ENCODE measurements around the gene RAB4A. TPM values are rescaled to one million over a fixed set of nuclear protein-coding genes. Genes with fewer than 3 reads are reported as not detected.
A peak's percentile ranks its signal among the peaks of the same experiment; 100 is the strongest.

Gene RAB4A
- total and polyA plus RNA-seq, 2 of the 13 experiments (the other 11 are each of a cell fraction or from before 2014, with no cell fraction given), result 56.0 to 80.1 TPM

- TF ChIP-seq ZBTB42 (CRISPR knock-in tag; IDR thresholded peaks at IDR 0.05) (0 out of 2 replicates have a peak, but pooled peaks have one; percentile 35), ZNF441 (CRISPR knock-in tag; IDR thresholded peaks at IDR 0.05; ENCODE audit: borderline replicate concordance) (peak; percentile 78; the same call in 1 of the 2 replicates), PCBP2 (optimal IDR thresholded peaks at IDR 0.05; ENCODE audit: low read depth, low read length, poor library complexity, severe bottlenecking) (no peak), SP1 (IDR thresholded peaks at IDR 0.05) (no peak), SP1 (CRISPR knock-in tag; IDR thresholded peaks at IDR 0.05) (peak; percentile 58; the same call in 1 of the 2 replicates), ZNF720 (CRISPR knock-in tag; IDR thresholded peaks at IDR 0.05) (no peak), ZNF777 (CRISPR knock-in tag; IDR thresholded peaks at IDR 0.05) (no peak; the same call in 1 of the 2 replicates), ZNF20 (CRISPR knock-in tag; IDR thresholded peaks at IDR 0.05) (0 out of 2 replicates have a peak, but pooled peaks have one; percentile 72), PCBP1 (IDR thresholded peaks at IDR 0.05; ENCODE audit: borderline replicate concordance, low read depth, low read length) (0 out of 2 replicates have a peak, but pooled peaks have one; percentile 28), RFX5 (IDR thresholded peaks at IDR 0.05; ENCODE audit: low read depth, low read length) (no peak), RFX1 (IDR thresholded peaks at IDR 0.05) (peak; percentile 81), YEATS4 (CRISPR knock-in tag; IDR thresholded peaks at IDR 0.05; ENCODE audit: borderline replicate concordance) (peak; percentile 95), CHCHD3 (CRISPR knock-in tag; IDR thresholded peaks at IDR 0.05) (peak; percentile 83; the same call in 1 of the 2 replicates), FOXK2 (IDR thresholded peaks at IDR 0.05) (0 out of 2 replicates have a peak, but pooled peaks have one; percentile 18), RAD51 (IDR thresholded peaks at IDR 0.05; ENCODE audit: borderline replicate concordance) (no peak), ZNF792 (CRISPR knock-in tag; IDR thresholded peaks at IDR 0.05) (peak; percentile 75; the same call in 1 of the 2 replicates), AHR (CRISPR knock-in tag; IDR thresholded peaks at IDR 0.05) (peak; percentile 74; the same call in 1 of the 2 replicates), E2F5 (CRISPR knock-in tag; conservative IDR thresholded peaks at IDR 0.05) (peak; percentile 63), ZNF788 (CRISPR knock-in tag; IDR thresholded peaks at IDR 0.05; ENCODE audit: borderline replicate concordance) (peak; percentile 57; the same call in 1 of the 2 replicates), ZNF30 (CRISPR knock-in tag; IDR thresholded peaks at IDR 0.05) (no peak), ATF7 (IDR thresholded peaks at IDR 0.05) (no peak), ATF7 (CRISPR knock-in tag; IDR thresholded peaks at IDR 0.05) (no peak; the same call in 1 of the 2 replicates), ZNF549 (CRISPR knock-in tag; IDR thresholded peaks at IDR 0.05) (no peak), SETDB1 (CRISPR knock-in tag; IDR thresholded peaks at IDR 0.05; ENCODE audit: borderline replicate concordance) (no peak), EP300 (IDR thresholded peaks at IDR 0.05; ENCODE audit: low read depth in 2 of 2, low read length in 2 of 2) (peak in 1 of 2 experiments; percentile 51; a peak in 1 of 4 replicates), EP300 (CRISPR knock-in tag; IDR thresholded peaks at IDR 0.05; ENCODE audit: borderline replicate concordance) (no peak), ZBTB38 (CRISPR knock-in tag; IDR thresholded peaks at IDR 0.05) (peak; percentile 87), ZMYM3 (CRISPR knock-in tag; IDR thresholded peaks at IDR 0.05) (no peak), ARID3A (IDR thresholded peaks at IDR 0.05; ENCODE audit: low read depth, low read length) (no peak), PHF21A (CRISPR knock-in tag; IDR thresholded peaks at IDR 0.05) (peak; percentile 57), JUNB (CRISPR knock-in tag; IDR thresholded peaks at IDR 0.05; ENCODE audit: borderline replicate concordance) (peak; percentile 58; the same call in 1 of the 2 replicates)
Measured at GRCh38 chr1:229270547-229271447, at the start of gene RAB4A (continued).

Measured in HepG2 (cell line).